Measurements from ENCODE around the gene FNDC11.

FNDC11 gene

DNA sequence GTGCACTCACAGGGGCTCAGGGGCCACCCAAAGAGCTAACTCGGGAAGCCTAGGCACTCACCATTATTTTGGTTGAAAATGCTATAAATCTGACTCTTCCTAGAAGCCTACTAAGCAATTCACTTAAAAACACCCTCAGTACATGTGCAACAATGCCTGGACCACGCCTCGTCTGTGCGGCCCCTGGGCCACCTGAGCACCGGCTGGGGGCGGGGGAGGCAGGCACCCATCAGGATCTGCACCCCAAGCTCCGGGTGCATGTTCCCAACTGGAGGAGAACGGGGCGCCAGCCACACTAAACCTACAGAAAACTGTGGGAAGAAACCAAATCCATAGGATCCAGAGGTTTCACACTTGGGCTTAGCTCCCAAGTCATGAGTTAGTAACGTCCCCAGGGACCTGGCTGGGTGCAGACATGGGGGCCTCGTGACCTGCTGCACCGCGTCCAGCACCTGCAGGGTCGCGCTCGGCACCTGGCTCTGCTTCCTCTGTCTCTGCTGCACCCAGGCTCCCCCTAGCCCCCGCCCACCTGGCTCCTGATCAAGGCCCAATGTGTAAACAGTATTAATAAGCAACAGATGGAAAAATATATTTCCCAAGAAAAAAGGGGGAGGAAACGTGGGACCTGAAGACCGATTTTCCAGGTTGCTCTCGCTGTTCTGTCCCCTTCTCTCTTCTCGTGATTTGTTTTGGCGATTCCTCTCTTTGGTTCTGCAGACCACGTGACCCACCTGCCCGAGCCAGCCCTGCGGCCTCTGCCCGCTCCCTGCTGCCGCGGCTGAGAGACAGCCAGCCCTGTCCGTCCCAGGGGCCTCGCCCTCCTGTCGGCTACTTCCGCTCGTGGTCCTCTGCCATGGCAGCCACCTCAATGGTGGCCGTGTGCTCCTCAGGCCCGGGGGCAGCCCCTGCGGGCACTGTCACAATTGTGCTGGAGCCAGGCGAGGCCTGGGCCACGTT, 35.6 kb downstream of the FNDC11 start:
- peaks cover 10% of the 10 kb centered on the region for H3K36me3 ChIP-seq (ENCODE audit: control insufficient read depth, insufficient read depth, low read length)
- H3K27me3 ChIP-seq (replicated peaks; ENCODE audit: control insufficient read depth, insufficient read depth, low read length) = no peaks in the 10 kb centered on the region
- TF ChIP-seq, protein P1, sequence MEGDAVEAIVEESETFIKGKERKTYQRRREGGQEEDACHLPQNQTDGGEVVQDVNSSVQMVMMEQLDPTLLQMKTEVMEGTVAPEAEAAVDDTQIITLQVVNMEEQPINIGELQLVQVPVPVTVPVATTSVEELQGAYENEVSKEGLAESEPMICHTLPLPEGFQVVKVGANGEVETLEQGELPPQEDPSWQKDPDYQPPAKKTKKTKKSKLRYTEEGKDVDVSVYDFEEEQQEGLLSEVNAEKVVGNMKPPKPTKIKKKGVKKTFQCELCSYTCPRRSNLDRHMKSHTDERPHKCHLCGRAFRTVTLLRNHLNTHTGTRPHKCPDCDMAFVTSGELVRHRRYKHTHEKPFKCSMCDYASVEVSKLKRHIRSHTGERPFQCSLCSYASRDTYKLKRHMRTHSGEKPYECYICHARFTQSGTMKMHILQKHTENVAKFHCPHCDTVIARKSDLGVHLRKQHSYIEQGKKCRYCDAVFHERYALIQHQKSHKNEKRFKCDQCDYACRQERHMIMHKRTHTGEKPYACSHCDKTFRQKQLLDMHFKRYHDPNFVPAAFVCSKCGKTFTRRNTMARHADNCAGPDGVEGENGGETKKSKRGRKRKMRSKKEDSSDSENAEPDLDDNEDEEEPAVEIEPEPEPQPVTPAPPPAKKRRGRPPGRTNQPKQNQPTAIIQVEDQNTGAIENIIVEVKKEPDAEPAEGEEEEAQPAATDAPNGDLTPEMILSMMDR (IDR thresholded peaks at IDR 0.05; ENCODE audit: insufficient read depth, low read length, poor library complexity, severe bottlenecking) = no peak
- no peak overlapping the region for H3K4me3 ChIP-seq (replicated peaks; ENCODE audit: low read depth, low read length)
- no peak for DNase-seq (ENCODE audit: extremely low read depth, insufficient read length)

GRCh38 chr20:63590218-63591146, 36.5 kb downstream of the FNDC11 start:
- no peaks in the 10 kb centered on the region for H3K27me3 ChIP-seq (replicated peaks; ENCODE audit: control insufficient read depth, insufficient read depth, low read length)
- DNase-seq (ENCODE audit: extremely low read depth, insufficient read length) = no peak
- TF ChIP-seq, protein P1 (IDR thresholded peaks at IDR 0.05; ENCODE audit: insufficient read depth, low read length, poor library complexity, severe bottlenecking) = no peak
- H3K4me3 ChIP-seq (replicated peaks; ENCODE audit: low read depth, low read length) = no peak overlapping the region
- H3K36me3 ChIP-seq (ENCODE audit: control insufficient read depth, insufficient read depth, low read length) = peaks cover 10% of the 10 kb centered on the region

- H3K27me3 ChIP-seq (replicated peaks; ENCODE audit: control insufficient read depth, insufficient read depth, low read length) = no peaks in the 10 kb centered on the region
- H3K36me3 ChIP-seq (ENCODE audit: control insufficient read depth, insufficient read depth, low read length) = peaks cover 10% of the 10 kb centered on the region
- TF ChIP-seq, protein P1 (IDR thresholded peaks at IDR 0.05; ENCODE audit: insufficient read depth, low read length, poor library complexity, severe bottlenecking) = no peak
- DNase-seq (ENCODE audit: extremely low read depth, insufficient read length) = no peak
- no peak overlapping the region for H3K4me3 ChIP-seq (replicated peaks; ENCODE audit: low read depth, low read length)
Observed at GRCh38 chr20:63591147-63591533, 37.2 kb downstream of the FNDC11 start.

DNA sequence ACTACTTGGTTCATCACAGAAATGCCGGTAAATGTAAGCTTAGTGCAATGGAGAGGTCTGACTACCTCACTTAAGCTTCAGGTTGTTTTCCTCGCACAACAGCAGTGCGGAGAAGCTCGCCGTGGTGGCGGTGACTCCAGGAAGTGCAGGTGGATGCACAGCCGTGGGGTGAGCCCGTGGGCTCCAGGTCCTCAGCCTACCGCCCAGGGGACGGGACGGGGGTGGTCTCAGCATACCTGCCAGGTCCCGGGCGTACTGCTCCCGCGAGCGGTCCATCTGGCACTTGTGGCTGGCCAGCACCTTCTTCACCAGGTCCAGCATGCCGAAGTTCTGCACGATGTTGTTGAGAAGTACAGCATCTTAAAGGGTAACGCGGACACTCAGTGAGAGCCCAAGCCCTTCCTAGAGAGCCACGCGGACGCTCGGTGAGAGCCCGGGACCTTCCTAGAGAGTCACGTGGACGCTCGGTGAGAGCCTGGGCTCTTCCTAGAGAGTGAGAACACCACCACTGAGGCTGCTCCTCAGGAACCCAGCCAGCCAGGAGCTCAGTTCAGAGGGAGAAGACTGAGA, 37.9 kb downstream of the FNDC11 start:
- DNase-seq (ENCODE audit: extremely low read depth, insufficient read length) = no peak
- TF ChIP-seq, protein P1 (IDR thresholded peaks at IDR 0.05; ENCODE audit: insufficient read depth, low read length, poor library complexity, severe bottlenecking) = no peak
- Histone ChIP-seq H3K36me3 (ENCODE audit: control insufficient read depth, insufficient read depth, low read length) (peaks cover 13% of the 10 kb centered on the region), H3K27me3 (replicated peaks; ENCODE audit: control insufficient read depth, insufficient read depth, low read length) (no peaks in the 10 kb centered on the region), H3K4me3 (replicated peaks; ENCODE audit: low read depth, low read length) (no peak overlapping the region)

- TF ChIP-seq, protein P1 (IDR thresholded peaks at IDR 0.05; ENCODE audit: insufficient read depth, low read length, poor library complexity, severe bottlenecking) = no peak
- Histone ChIP-seq H3K27me3 (replicated peaks; ENCODE audit: control insufficient read depth, insufficient read depth, low read length) (no peaks in the 10 kb centered on the region), H3K36me3 (ENCODE audit: control insufficient read depth, insufficient read depth, low read length) (peaks cover 13% of the 10 kb centered on the region), H3K4me3 (replicated peaks; ENCODE audit: low read depth, low read length) (no peak overlapping the region)
- no peak for DNase-seq (ENCODE audit: extremely low read depth, insufficient read length)
Observed at GRCh38 chr20:63592661-63593060, 38.7 kb downstream of the FNDC11 start.
